Effector memory CD8-positive, alpha-beta T cell (primary cell): ENCODE measurements around the gene CDH23.

Experiments used
- ATAC-seq: fragments of 150-1000 bp; cut with Tn5 transposase; replicated peaks from 2 replicates; pipeline ENCODE4 v1.10.0; 2021; ENCODE audit warnings: mild to moderate bottlenecking, moderate library complexity
- DNase-seq, 3 experiments: peaks; one replicate each; pipeline ENCODE4 v3.0.0; 2021
- H3K27ac Mint-ChIP-seq, 2 donors: one replicate each; pipeline ENCODE4 v1.8.0; 2022; ENCODE audit warnings: mild to moderate bottlenecking in 2 of 2, mixed read lengths in 2 of 2, moderate library complexity in 2 of 2
- H3K27me3 Mint-ChIP-seq, 2 donors: one replicate each; pipeline ENCODE4 v1.8.0; 2022; ENCODE audit warnings: mixed read lengths in 2 of 2
- H3K36me3 Mint-ChIP-seq: one replicate; pipeline ENCODE4 v1.8.0; 2022; ENCODE audit warnings: mild to moderate bottlenecking, moderate library complexity, mixed read lengths; ENCODE audit not compliant: insufficient read depth
- H3K4me1 Mint-ChIP-seq, 2 donors: one replicate each; pipeline ENCODE4 v1.8.0; 2022; ENCODE audit warnings: low read depth in 2 of 2, mixed read lengths in 2 of 2
- H3K4me3 Mint-ChIP-seq, 2 donors: one replicate each; pipeline ENCODE4 v1.8.0; 2022; ENCODE audit warnings: mild to moderate bottlenecking in 2 of 2, mixed read lengths in 2 of 2, moderate library complexity in 2 of 2
- H3K9me3 Mint-ChIP-seq, 2 donors: one replicate each; pipeline ENCODE4 v1.8.0; 2022; ENCODE audit warnings: mixed read lengths in 2 of 2

The CDH23 gene

DNA sequence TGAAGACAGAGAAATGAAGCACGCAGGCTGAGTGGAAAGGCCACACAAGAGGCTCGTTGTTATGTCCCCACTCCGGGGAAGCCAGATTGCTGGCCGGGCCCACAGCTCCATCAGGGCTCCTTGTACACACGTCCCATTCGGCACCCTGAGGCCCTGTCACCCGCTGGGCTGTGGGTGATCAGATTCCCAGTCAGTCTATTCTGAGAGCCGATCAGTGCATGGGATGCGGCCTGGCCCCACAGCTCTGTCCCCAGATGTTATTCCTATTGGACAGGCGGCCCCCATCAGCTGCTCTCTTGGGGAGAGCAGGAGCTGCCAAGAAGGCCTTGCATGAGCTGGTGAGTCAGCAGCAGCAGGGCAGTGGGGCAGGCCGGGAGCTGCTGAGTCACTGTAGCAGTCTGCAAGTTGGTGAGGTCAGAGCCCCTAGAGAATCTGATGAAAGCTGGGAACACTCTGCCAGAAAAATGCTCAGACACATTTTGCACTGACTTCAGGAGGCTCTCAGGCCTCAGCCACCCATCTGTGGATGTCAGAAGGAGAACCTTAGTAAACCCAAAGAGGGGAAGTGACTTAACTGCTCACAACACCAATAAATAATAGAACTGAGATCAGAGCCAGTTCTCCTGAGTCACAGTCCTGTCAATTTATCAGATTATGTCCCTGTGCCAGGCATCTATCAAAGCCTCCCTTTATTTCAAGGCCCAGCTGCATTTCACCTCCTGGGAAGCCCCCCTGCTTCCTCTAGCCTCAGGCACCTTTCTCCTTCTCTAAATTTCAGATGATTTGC lies 463.7 kb downstream of the CDH23 start:
- peaks cover 0 to 6% of the 10 kb centered on the region in 2 donors for H3K27me3 Mint-ChIP-seq
- no peaks in the 10 kb centered on the region for H3K9me3 Mint-ChIP-seq
- H3K36me3 Mint-ChIP-seq: no peaks in the 10 kb centered on the region
- no peak overlapping the region for H3K4me3 Mint-ChIP-seq
- no peak overlapping the region for H3K27ac Mint-ChIP-seq
- ATAC-seq: peak; percentile 14
- H3K4me1 Mint-ChIP-seq: peaks cover 0 to 1% of the 10 kb centered on the region in 2 donors
- DNase-seq: no peak

DNA sequence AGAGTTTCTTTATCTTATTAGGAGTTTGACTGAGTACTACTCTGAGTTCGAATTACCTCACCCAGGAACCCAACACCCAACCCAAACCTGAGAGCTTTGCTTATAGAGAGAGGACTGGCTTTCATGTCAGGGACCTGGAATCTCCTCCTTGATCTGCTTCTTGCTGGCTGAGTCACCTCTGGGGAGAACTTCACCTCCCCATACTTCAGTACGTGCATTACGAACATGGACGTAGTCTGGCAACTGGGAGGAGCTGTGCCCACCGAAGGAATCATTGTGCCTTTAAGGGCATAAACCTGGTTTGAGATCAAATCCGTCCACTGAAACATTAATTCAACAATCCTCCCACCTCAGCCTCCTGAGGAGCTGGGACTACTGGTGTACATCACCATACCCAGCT lies 466.5 kb downstream of the CDH23 start:
- H3K4me3 Mint-ChIP-seq: no peak overlapping the region
- DNase-seq: no peak
- no peak overlapping the region for H3K27ac Mint-ChIP-seq
- no peaks in the 10 kb centered on the region for H3K36me3 Mint-ChIP-seq
- no peaks in the 10 kb centered on the region for H3K9me3 Mint-ChIP-seq
- no peaks in the 10 kb centered on the region for H3K4me1 Mint-ChIP-seq
- H3K27me3 Mint-ChIP-seq: peaks cover 0 to 8% of the 10 kb centered on the region in 2 donors
- no peak for ATAC-seq

DNA sequence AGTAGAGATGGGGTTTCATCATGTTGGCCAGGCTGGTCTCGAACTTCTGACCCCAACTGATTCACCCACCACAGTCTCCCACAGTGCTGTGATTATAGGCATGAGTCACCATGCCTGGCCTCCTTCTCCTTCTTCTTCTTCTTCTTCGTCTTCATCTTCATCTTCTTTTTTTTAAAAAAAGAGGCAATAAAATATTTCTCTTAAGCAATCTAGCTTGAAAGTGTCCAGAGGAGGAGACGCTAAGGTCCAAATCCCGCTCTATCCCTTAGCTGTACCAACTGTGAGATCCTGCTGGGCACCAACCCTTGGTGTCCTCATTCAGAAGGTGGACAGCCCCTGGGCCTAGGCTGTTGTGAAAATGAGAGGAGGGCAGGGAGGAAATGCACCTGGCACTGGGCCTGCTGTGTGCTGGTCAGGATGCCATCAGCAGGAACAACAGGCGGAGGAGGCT lies 468.2 kb downstream of the CDH23 start:
- DNase-seq (no peak), ATAC-seq (no peak)
- H3K4me1 Mint-ChIP-seq: no peaks in the 10 kb centered on the region
- no peaks in the 10 kb centered on the region for H3K9me3 Mint-ChIP-seq
- no peaks in the 10 kb centered on the region for H3K36me3 Mint-ChIP-seq
- H3K4me3 Mint-ChIP-seq: no peak overlapping the region
- H3K27me3 Mint-ChIP-seq: peaks cover 0 to 7% of the 10 kb centered on the region in 2 donors
- H3K27ac Mint-ChIP-seq: no peak overlapping the region
